SK-N-DZ (cell line): ENCODE measurements around the gene SALL3. TPM values are rescaled to one million over a fixed set of nuclear protein-coding genes. Genes with fewer than 3 reads are reported as not detected.
"Not testable (repeated sequence)": the region's sequence is repeated elsewhere in the genome, so short reads cannot be mapped to it uniquely, and the experiment has no call there.

Experiments
- DNase-seq: peaks from one replicate; pipeline ENCODE4 v3.0.0-alpha.2; 2015; ENCODE audit warnings: low spot score
- polyA plus RNA-seq, 2 experiments: library from polyadenylated mRNA; depleted of rRNA; stranded (reverse); fragments of >200 nt; gene quantifications; 2 replicates each; pipeline ENCODE4 v1.2.3, GENCODE V29; 2014

The SALL3 gene
- polyA plus RNA-seq (2014; cell fraction: cytosol; rRNA removed), result 0.16 and 0.50 TPM in 2 replicates
- polyA plus RNA-seq (2014; cell fraction: nucleus; rRNA removed), result 0.07 and 2.8 TPM in 2 replicates

GRCh38 chr18:78979730-78980278 lies at the start of gene SALL3:
SALL3 (plus strand) TSS chr18:78979818; CDS start chr18:78980275, 457 bp downstream.
- no peak for DNase-seq

DNA sequence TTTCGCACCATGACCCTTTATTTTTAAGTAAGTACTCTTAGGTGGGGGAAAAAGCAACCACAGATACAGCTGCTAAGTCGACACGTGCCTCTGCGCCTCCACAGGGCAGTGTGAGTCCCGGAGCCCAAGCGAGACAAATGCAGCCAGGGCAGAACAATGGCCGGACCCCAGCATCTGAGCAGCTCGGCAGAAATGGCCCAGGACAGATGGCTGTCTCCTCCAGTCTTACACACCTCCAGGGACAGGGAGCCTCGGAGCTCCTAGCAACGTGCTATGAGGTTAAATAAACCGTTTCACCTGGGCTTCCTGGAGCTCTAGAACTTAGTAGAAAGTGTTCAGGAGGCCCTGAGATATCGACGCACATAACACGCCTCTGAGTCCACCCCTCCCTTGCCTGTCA lies 47.3 kb upstream of the SALL3 start:
- DNase-seq, result no peak

DNA sequence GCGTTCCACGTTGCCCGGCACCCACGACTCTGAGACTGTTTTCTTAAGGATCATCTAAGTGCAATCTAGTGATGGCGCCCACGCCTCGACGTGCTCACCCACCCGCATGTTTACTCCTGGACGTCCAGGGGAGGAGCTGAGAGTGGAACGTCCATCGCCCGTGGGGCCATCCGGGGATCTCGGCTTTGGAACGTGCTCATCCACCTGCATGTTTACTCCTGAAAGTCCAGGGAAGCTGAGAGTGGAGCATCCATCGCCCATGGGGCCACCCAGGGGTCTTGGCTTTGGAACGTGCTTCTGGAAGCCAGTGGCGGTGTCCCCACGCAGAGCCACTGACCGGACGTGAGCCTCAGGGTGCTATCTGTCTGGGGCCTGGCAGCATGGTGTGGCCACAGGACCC lies 45.6 kb upstream of the SALL3 start:
- DNase-seq, result no peak

DNA sequence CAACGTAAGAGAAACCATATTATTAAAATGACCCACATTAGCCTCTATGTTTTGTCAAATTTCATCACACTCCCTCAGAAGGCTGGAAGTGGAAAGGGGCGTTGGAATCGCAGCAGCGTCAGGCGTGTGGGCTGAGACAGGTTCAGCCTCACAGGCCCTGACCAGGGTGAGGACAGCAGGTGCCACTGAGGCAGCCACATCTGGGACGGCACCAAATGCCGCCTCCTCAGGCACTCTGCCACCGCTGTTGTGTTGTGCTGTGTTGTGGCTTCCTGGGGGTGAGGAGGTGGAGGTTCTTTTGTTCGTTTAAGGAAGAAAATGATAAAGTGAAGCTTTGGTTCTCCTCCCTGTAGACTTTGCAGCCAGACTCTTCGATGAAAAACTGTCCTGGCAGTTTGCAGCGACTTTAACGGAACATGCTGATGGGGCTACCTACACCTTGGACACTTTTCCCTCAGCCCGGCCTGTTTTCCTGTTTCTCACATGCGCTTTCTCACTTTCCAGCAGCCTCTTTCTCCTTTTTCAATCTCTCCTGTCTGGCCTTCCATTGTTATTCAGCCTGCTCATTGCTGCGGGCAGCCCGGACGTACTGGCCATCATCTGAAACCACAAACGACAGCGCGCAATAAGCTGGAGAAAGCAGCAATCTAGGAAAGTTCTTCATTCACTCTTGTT lies 44.9 kb upstream of the SALL3 start:
- DNase-seq, result no peak

- DNase-seq, result no peak
These were observed 44.2 kb upstream of the SALL3 start for GRCh38 chr18:78935406-78935805.

- DNase-seq, result no peak
These were observed 43.2 kb upstream of the SALL3 start for GRCh38 chr18:78936251-78937005.

- DNase-seq, result no peak
These were observed 42.5 kb upstream of the SALL3 start for GRCh38 chr18:78937166-78937565.

DNA sequence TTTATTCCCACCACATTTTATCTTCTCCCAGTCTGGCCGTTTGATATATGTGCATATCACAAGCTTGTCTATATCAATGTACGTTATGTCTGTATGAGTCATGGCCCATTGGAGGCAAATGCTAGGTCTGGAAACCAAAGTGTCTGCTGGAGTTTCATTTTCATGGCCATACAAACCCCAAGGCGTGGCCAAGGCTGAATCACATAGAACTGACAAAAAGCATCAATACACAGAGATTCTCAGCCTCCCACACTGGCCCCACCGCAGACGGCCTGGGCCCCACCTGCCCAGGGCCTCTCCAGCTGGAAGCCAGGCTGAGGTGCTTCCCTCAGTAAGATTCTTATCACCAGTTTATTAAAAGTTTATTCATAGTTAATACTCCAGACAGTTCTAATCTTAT lies 40.5 kb upstream of the SALL3 start:
- DNase-seq, result no peak

DNA sequence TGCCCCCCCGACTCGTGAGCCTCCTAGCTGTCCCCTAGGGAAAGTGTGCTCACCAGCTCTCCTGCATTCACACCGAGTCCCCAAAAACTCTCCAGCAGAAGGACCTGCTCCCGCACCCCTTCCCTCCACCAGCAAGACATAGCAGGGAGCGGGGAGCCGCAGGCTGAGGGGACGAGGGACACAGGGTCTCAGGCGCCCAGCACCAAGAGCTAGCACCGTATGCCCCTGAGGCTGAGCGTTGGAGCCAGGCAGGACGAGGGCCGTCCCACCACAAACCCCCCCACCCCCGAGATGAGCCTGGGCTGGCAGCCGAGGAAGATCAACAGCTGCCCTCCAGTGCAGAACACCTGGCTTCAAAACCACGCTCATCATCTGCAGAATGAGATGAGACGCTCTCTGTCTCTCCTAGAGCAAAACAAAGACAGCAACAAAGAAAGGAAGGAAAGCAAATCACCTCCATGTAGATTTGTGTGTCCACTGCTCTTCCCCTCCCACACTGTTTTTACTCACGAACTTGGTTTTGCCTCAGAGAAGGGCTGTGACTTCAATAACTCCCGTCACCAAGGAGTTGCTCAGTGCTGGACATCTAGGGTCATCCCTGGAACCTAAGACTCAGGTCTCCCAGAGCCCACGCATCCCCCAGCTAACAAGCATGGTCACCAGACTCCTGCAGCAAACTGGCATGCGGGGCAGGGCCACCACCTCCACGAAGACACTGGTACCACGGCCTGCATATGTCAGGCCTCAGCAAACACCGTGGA lies 39.7 kb upstream of the SALL3 start:
- DNase-seq, result no peak

DNA sequence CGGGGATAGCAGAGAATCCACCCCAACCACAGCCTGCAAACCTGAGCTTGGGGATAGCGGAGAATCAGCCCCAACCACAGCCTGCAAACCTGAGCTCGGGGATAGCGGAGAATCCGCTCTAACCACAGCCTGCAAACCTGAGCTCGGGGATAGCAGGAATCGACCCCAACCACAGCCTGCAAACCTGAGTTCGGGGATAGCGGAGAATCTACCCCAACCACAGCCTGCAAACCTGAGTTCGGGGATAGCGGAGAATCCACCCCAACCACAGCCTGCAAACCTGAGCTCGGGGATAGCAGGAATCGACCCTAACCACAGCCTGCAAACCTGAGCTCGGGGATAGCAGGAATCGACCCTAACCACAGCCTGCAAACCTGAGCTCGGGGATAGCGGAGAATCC lies 37.4 kb upstream of the SALL3 start:
- DNase-seq, result not testable (repeated sequence)

DNA sequence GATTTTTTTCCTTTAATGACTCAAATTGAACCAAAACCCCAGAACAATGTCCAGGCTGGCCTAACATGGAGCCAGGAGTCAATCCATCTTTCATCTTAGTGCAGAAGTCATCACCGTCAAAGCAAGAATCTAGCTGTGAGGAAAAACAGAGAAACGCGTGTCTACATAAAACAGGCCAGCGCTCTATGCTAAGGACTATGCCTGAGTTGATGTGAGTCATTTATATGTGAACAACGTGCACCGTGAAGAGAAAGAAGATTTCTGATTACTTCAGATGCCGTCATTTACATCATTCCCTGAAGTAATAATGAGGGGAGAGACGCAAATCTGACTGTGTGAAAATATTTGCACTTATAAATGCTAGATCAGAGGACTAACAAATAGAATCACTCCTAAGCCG lies 34.0 kb upstream of the SALL3 start:
- DNase-seq, result no peak

DNA sequence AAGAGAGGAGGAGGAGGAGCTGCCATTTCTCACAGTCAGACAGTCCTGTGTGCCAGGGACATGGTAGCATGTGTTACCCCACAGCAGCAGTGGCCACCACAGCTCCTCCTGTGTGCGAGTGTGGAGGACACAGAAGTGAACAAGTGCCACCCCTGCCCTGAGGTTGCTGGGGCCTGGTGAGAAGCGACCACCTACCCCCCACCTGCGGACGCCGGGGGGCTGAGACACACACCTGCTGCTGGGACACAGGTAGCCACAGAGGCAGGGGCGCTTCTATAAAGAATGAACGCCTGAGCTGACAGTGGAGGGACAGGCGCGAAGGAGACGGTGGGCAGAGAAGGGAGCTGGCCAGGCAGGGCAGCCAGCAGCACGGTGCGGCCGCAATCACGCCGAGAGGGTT lies 32.3 kb upstream of the SALL3 start:
- DNase-seq, result no peak

DNA sequence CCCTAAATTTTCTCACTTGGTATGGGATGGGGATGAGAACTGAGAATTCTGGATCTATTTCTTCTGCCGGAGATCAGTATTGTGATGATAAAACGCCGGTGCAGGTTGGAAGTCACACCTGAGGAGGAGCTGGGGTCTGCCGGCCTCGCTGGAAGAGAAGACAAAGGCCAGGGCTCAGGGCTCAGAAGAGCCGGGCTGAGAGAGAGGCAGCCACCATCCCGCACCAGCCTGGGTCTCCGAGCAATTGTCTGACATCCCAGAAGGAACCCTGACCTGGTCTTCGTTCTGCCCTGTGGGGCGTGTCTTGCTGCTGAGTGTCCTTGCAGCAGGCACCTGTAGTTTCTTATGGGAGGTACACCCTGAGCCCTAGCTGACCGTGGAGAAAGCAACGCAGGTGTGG lies 31.4 kb upstream of the SALL3 start:
- no peak for DNase-seq

DNA sequence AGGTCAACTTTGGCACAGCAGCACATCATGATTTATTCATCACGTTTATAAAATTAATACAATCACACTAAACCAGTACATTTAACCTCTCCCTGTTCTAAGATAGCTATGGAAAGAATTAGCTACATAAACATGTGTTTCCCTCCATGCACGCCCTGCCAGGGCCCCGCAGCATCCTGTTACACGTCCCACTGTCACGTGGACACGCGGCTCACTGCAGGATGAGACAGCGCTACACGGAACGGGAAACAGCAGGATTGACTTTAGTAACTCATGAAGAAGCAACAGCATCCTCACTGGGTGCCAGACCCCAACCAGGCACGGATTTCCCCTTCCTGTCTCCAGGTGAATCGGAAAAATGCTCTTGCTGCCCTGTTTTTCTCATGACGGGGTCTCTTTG lies 30.9 kb upstream of the SALL3 start:
- DNase-seq, result no peak

DNA sequence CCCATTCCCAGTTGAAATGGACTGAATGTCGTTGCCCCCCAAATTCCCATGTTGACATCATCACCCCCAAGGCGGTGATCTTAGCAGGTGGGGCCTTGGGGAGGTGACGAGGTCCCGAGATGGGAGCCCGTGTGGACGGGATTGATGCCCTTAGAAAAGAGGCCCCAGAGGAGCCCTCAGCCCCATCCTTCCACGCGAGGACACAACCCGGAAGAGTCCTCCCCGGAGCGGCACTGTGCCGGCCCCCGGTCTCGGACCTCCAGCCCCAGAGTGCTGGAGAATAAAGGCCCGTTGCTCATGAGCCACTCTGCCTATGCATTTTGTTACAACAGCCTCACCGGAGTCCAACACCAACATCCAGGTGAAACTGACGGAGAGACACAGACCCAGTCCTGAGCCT lies 30.4 kb upstream of the SALL3 start:
- no peak for DNase-seq

DNA sequence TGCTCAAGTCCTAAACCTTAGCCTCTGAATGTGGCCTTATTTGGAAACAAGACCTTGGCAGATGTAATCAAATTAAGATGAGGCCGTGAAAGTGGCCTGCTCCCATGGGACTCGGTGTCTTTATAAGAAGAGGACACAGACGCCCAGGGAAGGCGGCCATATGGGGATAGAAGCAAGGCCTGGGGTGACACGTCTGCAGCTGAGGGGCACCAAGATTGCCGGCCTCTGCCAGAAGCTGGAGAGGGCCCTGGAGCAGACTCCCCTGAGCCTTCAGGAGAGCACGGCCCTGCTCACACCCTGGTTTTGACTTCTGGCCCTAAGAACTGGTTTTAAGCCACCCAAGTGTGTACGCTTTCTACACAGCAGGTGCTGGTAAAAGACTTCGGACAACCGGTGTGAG lies 29.2 kb upstream of the SALL3 start:
- peak; percentile 25 for DNase-seq

- DNase-seq, result no peak
These were observed 26.1 kb upstream of the SALL3 start for GRCh38 chr18:78953566-78953965.

DNA sequence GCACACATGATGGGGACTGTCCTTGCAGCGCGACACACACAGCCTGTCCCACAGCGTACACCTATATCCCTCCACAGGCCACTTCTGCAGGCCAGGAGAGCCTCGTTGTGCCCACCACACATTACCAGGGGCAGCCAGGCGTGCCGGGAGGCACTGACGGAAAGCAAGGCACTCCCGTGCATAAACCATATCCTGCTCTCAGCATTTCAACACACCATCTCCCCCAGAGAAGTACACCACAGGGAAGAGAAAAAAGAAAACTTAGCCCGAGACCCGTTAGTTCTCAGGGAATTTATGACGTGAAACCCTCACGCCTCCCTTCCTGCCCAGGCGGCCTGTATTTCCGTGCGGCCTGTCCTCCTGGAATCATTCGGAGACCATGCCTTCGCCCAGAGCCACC lies 24.6 kb upstream of the SALL3 start:
- no peak for DNase-seq

DNA sequence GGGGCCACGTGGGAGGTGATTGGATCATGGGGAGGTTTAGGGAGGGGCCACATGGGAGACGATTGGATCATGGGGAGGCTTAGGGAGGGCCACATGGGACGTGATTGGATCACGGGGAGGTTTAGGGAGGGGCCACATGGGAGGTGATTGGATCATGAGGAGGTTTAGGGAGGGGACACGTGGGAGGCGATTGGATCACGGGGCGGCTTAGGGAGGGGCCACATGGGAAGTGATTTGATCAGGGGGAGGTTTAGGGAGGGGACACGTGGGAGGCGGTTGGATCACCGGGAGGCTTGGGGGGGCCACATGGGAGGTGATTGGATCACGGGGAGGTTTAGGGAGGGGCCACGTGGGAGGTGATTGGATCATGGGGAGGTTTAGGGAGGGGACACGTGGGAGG lies 22.5 kb upstream of the SALL3 start:
- DNase-seq, result no peak

DNA sequence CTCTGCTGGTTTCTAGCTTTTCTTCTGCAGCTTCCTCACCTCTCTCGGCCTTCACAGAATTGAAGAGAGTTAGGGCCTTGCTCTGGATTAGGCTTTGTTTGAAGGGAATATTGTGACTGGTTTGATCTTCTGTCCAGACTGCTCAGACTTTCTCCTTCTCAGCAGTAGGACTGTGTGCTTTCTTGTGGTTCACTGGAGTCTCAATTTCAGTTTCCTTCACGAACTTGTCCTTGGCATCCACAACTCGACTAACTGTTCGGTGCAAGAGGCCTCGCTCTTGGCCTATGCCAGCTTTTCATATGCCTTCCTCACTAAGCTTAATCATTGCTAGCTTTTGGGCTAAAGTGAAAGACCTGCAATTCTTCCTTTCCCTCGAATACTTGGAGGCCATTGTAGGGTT lies 18.9 kb upstream of the SALL3 start:
- no peak for DNase-seq

- no peak for DNase-seq
These were observed 17.5 kb upstream of the SALL3 start for GRCh38 chr18:78962098-78962497.

DNA sequence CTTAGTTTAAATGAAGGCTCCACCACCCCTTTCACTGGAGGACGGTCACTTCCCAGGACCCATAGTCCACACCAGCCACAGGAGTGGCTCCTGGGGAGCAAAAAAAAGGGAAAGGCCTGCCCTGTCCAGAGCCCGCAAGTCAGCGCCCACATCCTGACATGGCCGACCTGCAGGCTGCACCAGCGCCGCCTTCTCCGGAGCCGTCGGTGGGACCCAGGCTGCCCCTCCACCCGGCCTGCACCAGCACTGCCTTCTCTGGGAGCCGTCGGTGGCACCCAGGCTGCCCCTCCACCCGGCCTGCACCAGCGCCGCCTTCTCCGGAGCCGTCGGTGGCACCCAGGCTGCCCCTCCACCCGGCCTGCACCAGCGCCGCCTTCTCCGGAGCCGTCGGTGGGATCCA lies 14.9 kb upstream of the SALL3 start:
- DNase-seq, result not testable (repeated sequence)
